Measurements from ENCODE around the gene PTGES3L.

DNA sequence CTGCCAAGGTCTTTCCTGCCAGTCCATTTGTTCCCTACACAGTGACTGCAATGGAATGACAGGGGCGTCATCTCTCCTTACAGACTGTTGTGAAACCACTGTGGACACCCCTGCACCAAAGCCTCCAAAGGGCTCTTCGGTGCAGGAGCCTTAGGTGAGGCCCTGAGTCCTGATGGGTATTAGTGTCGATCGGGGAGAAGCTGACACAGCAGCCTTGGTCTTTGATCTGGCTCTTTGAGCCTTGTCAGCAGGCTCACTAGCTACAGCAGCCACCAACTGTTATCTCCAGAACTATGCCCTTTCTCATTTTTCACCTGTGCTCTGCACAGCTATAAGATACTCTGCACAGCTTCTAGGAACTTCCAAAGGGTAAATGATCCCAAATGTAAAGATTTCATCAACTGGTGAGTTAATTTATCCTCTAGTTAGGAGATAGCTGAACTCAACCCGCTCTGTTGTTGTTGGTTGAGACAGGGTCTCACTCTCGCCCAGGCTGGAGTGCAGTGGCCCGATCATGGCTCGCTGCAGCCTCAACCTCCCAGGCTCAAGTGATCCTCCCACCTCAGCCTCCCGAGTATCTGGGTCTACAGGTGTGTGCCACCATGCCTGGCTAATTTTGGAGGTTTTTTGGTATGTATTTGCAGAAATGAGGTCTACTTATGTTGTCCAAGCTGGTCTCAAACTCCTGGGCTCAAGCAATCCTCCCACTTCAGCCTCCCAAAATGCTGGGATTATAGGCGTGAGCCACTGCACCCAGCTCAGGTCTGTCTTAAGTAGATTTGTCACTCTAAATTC lies 59.6 kb downstream of the PTGES3L start:
- TF ChIP-seq, protein P1, sequence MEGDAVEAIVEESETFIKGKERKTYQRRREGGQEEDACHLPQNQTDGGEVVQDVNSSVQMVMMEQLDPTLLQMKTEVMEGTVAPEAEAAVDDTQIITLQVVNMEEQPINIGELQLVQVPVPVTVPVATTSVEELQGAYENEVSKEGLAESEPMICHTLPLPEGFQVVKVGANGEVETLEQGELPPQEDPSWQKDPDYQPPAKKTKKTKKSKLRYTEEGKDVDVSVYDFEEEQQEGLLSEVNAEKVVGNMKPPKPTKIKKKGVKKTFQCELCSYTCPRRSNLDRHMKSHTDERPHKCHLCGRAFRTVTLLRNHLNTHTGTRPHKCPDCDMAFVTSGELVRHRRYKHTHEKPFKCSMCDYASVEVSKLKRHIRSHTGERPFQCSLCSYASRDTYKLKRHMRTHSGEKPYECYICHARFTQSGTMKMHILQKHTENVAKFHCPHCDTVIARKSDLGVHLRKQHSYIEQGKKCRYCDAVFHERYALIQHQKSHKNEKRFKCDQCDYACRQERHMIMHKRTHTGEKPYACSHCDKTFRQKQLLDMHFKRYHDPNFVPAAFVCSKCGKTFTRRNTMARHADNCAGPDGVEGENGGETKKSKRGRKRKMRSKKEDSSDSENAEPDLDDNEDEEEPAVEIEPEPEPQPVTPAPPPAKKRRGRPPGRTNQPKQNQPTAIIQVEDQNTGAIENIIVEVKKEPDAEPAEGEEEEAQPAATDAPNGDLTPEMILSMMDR (conservative IDR thresholded peaks at IDR 0.05 in 1 of 2, IDR thresholded peaks at IDR 0.05 in 1 of 2; ENCODE audit: low read depth in 1 of 2, low read length in 2 of 2) = no peak
- TF ChIP-seq EZH2 (IDR thresholded peaks at IDR 0.05; ENCODE audit: low read length, missing control alignments) = no peak
